Measurements from ENCODE around the gene RANBP9. TPM values are rescaled to one million over a fixed set of nuclear protein-coding genes. Genes with fewer than 3 reads are reported as not detected.

Gene RANBP9
- total RNA-seq, 4 donors from 2014 or later: 29.3 to 57.1 (median 42.4) TPM

DNA sequence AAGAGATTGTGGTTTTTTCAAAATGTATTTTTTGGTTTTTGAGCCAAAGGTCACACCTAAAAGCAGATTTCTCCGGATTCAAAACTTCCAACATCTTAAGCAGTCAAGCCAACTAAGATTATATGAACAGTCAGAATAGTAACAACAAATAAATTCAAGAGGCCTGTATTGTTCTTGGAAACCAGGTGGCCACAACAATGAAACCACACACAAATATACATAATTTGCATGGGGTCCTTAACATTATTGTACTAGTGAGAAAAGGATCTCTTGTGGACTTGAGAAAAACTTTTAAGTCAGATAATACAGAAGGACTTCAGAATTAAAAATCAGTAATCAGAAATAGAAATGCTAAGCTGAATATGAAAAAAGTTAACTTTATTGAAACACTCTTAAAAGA lies 55.9 kb downstream of the RANBP9 start:
- no peak overlapping the region for H3K27ac ChIP-seq (replicated peaks in 1 of 4)
- no peak for DNase-seq (ENCODE audit: extremely low spot score)
- no peaks in the 10 kb centered on the region for H3K27me3 ChIP-seq
- no peak overlapping the region for H3K4me3 ChIP-seq
- intact Hi-C loops (cut with DNase I): no loop called here
- H3K36me3 ChIP-seq: peaks cover 0 to 3% (median 0%) of the 10 kb centered on the region in 4 donors
- peaks cover 0 to 15% (median 10%) of the 10 kb centered on the region in 4 donors for H3K4me1 ChIP-seq
- WGBS: 91% methylated on average over 1 of the region's 1 CpG
- TF ChIP-seq CTCF (IDR thresholded peaks at IDR 0.05) (no peak), POLR2A (IDR thresholded peaks at IDR 0.05; ENCODE audit: low read depth) (no peak), POLR2AphosphoS5 (IDR thresholded peaks at IDR 0.05) (no peak), EP300 (IDR thresholded peaks at IDR 0.05) (no peak)
- no peaks in the 10 kb centered on the region for H3K9me3 ChIP-seq

DNA sequence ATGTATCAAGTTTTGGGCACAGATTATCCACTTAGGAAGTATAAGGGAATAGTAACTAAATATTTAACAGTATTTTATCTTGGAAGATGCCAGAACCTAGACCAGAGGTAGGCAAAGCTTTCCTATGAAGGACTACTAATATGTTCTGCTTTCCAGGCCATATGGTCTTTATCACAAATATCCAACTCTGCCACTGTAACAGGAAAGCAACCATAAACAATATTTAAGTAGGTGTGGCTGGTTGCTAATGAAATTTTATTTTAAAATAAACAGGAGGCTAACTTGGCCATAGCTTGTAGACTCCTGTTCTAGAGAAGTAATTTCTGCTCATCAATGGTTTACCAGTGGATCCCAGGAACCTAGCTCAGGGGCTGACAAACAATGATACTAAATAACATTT lies 57.1 kb downstream of the RANBP9 start:
- no peaks in the 10 kb centered on the region for H3K27me3 ChIP-seq
- no peaks in the 10 kb centered on the region for H3K9me3 ChIP-seq
- DNase-seq (ENCODE audit: extremely low spot score): no peak
- H3K36me3 ChIP-seq: peaks cover 0 to 9% (median 0%) of the 10 kb centered on the region in 4 donors
- no peak overlapping the region for H3K4me3 ChIP-seq
- no peak for TF ChIP-seq EP300 (IDR thresholded peaks at IDR 0.05)
- TF ChIP-seq CTCF (IDR thresholded peaks at IDR 0.05): no peak
- TF ChIP-seq POLR2AphosphoS5 (IDR thresholded peaks at IDR 0.05): no peak
- no peak for TF ChIP-seq POLR2A (IDR thresholded peaks at IDR 0.05; ENCODE audit: low read depth)
- H3K27ac ChIP-seq (replicated peaks in 1 of 4): no peak overlapping the region
- peaks cover 0 to 6% (median 3%) of the 10 kb centered on the region in 4 donors for H3K4me1 ChIP-seq
- intact Hi-C loops (cut with DNase I): no loop called here

GRCh38 chr6:13653296-13653695 lies 58.3 kb downstream of the RANBP9 start:
- H3K27me3 ChIP-seq: no peaks in the 10 kb centered on the region

DNA sequence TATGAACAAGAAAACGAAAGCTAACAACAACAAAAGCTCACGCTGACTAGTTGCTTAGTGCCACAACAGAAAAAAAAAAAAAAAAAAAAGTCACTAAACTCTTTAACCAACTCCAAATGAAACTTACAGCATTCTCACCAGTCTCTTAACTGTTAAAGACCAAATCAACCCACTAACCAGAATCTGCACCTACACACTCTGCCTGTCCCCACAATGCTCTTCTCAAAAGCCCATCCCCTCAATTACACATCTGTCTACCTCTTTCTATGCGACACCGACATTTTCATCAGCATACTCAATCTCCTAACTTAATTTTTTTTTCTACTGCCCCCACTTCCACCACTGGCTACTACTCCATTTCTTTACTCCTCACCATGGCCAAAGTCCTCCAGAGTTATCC lies 62.2 kb downstream of the RANBP9 start:
- WGBS: 96% methylated on average over 4 of the region's 4 CpGs
- Histone ChIP-seq H3K4me3 (no peak overlapping the region), H3K4me1 (no peaks in the 10 kb centered on the region), H3K9me3 (no peaks in the 10 kb centered on the region), H3K36me3 (peaks cover 0 to 14% (median 1%) of the 10 kb centered on the region in 4 donors), H3K27ac (replicated peaks in 1 of 4) (no peak overlapping the region), H3K27me3 (no peaks in the 10 kb centered on the region)
- no peak for DNase-seq (ENCODE audit: extremely low spot score)
- TF ChIP-seq CTCF (IDR thresholded peaks at IDR 0.05) (no peak), EP300 (IDR thresholded peaks at IDR 0.05) (no peak), POLR2A (IDR thresholded peaks at IDR 0.05; ENCODE audit: low read depth) (no peak)
- intact Hi-C loops (cut with DNase I): no loop called here

More at GRCh38 chr6:13653296-13653695, 58.3 kb downstream of the RANBP9 start:
- Histone ChIP-seq H3K36me3 (peaks cover 0 to 9% (median 0%) of the 10 kb centered on the region in 4 donors), H3K9me3 (no peaks in the 10 kb centered on the region), H3K4me1 (no peaks in the 10 kb centered on the region), H3K27ac (replicated peaks in 1 of 4) (no peak overlapping the region), H3K4me3 (no peak overlapping the region)
- TF ChIP-seq CTCF (IDR thresholded peaks at IDR 0.05): no peak
- no peak for DNase-seq (ENCODE audit: extremely low spot score)
- WGBS: 93% methylated on average over 2 of the region's 2 CpGs
- intact Hi-C loops (cut with DNase I): no loop called here

GRCh38 chr6:13648850-13649249 lies 62.8 kb downstream of the RANBP9 start:
- TF ChIP-seq POLR2AphosphoS5 (IDR thresholded peaks at IDR 0.05): no peak
- no peak for TF ChIP-seq POLR2A (IDR thresholded peaks at IDR 0.05; ENCODE audit: low read depth)
- no peak for TF ChIP-seq EP300 (IDR thresholded peaks at IDR 0.05)
- no peak for TF ChIP-seq CTCF (IDR thresholded peaks at IDR 0.05)

More at GRCh38 chr6:13648850-13649249, 62.8 kb downstream of the RANBP9 start:
- no peak overlapping the region for H3K4me3 ChIP-seq
- H3K4me1 ChIP-seq: no peaks in the 10 kb centered on the region
- H3K9me3 ChIP-seq: no peaks in the 10 kb centered on the region
- no peaks in the 10 kb centered on the region for H3K27me3 ChIP-seq
- H3K27ac ChIP-seq (replicated peaks in 1 of 4): no peak overlapping the region
- no peak for DNase-seq (ENCODE audit: extremely low spot score)
- intact Hi-C loops (cut with DNase I): no loop called here
- H3K36me3 ChIP-seq: peaks cover 0 to 20% (median 1%) of the 10 kb centered on the region in 4 donors

Measured in esophagus muscularis mucosa (tissue), 4 donors.